ENCODE measurements around the gene ATP8A2.

GRCh38 chr13:25462301-25463125 lies 90.7 kb downstream of the ATP8A2 start:
- TF ChIP-seq, protein P1, sequence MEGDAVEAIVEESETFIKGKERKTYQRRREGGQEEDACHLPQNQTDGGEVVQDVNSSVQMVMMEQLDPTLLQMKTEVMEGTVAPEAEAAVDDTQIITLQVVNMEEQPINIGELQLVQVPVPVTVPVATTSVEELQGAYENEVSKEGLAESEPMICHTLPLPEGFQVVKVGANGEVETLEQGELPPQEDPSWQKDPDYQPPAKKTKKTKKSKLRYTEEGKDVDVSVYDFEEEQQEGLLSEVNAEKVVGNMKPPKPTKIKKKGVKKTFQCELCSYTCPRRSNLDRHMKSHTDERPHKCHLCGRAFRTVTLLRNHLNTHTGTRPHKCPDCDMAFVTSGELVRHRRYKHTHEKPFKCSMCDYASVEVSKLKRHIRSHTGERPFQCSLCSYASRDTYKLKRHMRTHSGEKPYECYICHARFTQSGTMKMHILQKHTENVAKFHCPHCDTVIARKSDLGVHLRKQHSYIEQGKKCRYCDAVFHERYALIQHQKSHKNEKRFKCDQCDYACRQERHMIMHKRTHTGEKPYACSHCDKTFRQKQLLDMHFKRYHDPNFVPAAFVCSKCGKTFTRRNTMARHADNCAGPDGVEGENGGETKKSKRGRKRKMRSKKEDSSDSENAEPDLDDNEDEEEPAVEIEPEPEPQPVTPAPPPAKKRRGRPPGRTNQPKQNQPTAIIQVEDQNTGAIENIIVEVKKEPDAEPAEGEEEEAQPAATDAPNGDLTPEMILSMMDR (IDR thresholded peaks at IDR 0.05; ENCODE audit: low read depth, low read length, missing input control), result no peak
- TF ChIP-seq, protein P2, sequence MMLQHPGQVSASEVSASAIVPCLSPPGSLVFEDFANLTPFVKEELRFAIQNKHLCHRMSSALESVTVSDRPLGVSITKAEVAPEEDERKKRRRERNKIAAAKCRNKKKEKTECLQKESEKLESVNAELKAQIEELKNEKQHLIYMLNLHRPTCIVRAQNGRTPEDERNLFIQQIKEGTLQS (IDR thresholded peaks at IDR 0.05), result no peak
- TF ChIP-seq, protein P3, sequence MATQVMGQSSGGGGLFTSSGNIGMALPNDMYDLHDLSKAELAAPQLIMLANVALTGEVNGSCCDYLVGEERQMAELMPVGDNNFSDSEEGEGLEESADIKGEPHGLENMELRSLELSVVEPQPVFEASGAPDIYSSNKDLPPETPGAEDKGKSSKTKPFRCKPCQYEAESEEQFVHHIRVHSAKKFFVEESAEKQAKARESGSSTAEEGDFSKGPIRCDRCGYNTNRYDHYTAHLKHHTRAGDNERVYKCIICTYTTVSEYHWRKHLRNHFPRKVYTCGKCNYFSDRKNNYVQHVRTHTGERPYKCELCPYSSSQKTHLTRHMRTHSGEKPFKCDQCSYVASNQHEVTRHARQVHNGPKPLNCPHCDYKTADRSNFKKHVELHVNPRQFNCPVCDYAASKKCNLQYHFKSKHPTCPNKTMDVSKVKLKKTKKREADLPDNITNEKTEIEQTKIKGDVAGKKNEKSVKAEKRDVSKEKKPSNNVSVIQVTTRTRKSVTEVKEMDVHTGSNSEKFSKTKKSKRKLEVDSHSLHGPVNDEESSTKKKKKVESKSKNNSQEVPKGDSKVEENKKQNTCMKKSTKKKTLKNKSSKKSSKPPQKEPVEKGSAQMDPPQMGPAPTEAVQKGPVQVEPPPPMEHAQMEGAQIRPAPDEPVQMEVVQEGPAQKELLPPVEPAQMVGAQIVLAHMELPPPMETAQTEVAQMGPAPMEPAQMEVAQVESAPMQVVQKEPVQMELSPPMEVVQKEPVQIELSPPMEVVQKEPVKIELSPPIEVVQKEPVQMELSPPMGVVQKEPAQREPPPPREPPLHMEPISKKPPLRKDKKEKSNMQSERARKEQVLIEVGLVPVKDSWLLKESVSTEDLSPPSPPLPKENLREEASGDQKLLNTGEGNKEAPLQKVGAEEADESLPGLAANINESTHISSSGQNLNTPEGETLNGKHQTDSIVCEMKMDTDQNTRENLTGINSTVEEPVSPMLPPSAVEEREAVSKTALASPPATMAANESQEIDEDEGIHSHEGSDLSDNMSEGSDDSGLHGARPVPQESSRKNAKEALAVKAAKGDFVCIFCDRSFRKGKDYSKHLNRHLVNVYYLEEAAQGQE (IDR thresholded peaks at IDR 0.05), result no peak
- no peak for TF ChIP-seq GABPA (IDR thresholded peaks at IDR 0.05 in 1 of 2, conservative IDR thresholded peaks at IDR 0.05 in 1 of 2)
- no peak for TF ChIP-seq FOXA2 (IDR thresholded peaks at IDR 0.05)
- TF ChIP-seq, protein P4, sequence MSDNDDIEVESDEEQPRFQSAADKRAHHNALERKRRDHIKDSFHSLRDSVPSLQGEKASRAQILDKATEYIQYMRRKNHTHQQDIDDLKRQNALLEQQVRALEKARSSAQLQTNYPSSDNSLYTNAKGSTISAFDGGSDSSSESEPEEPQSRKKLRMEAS (IDR thresholded peaks at IDR 0.05), result no peak
- TF ChIP-seq, protein P5, sequence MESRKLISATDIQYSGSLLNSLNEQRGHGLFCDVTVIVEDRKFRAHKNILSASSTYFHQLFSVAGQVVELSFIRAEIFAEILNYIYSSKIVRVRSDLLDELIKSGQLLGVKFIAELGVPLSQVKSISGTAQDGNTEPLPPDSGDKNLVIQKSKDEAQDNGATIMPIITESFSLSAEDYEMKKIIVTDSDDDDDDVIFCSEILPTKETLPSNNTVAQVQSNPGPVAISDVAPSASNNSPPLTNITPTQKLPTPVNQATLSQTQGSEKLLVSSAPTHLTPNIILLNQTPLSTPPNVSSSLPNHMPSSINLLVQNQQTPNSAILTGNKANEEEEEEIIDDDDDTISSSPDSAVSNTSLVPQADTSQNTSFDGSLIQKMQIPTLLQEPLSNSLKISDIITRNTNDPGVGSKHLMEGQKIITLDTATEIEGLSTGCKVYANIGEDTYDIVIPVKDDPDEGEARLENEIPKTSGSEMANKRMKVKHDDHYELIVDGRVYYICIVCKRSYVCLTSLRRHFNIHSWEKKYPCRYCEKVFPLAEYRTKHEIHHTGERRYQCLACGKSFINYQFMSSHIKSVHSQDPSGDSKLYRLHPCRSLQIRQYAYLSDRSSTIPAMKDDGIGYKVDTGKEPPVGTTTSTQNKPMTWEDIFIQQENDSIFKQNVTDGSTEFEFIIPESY (IDR thresholded peaks at IDR 0.05), result no peak
- TF ChIP-seq EGR1 (IDR thresholded peaks at IDR 0.05; ENCODE audit: low read depth in 2 of 2), result no peak
- TF ChIP-seq TAF1 (conservative IDR thresholded peaks at IDR 0.05), result no peak
- TF ChIP-seq SP1 (IDR thresholded peaks at IDR 0.05), result no peak
- TF ChIP-seq RAD21 (IDR thresholded peaks at IDR 0.05), result no peak
- TF ChIP-seq FOXA1 (IDR thresholded peaks at IDR 0.05), result no peak

All from liver (tissue), 3 donors.